Keratinocyte (primary cell): ENCODE results near the gene PPP1CB.

Source experiments
- EZH2 ChIP-seq: IDR thresholded peaks from one replicate; pipeline ENCODE4 v1.6.1; 2012; ENCODE audit warnings: inconsistent platforms, mild to moderate bottlenecking, low read length, moderate library complexity
- TF ChIP-seq, protein P1 (sequence below), 3 experiments: IDR thresholded peaks in 1 of 3; conservative IDR thresholded peaks in 1 of 3; optimal IDR thresholded peaks in 1 of 3; 2 replicates in 2 of 3; 3 replicates in 1 of 3; pipeline versions ENCODE3 to v1.5.1; 2011; ENCODE audit warnings: low read length in 3 of 3, mild to moderate bottlenecking in 3 of 3, moderate library complexity in 2 of 3, control low read depth in 1 of 3, inconsistent platforms in 1 of 3; ENCODE audit not compliant: insufficient read depth in 2 of 3; ENCODE audit errors: extremely low read depth in 1 of 3

DNA sequence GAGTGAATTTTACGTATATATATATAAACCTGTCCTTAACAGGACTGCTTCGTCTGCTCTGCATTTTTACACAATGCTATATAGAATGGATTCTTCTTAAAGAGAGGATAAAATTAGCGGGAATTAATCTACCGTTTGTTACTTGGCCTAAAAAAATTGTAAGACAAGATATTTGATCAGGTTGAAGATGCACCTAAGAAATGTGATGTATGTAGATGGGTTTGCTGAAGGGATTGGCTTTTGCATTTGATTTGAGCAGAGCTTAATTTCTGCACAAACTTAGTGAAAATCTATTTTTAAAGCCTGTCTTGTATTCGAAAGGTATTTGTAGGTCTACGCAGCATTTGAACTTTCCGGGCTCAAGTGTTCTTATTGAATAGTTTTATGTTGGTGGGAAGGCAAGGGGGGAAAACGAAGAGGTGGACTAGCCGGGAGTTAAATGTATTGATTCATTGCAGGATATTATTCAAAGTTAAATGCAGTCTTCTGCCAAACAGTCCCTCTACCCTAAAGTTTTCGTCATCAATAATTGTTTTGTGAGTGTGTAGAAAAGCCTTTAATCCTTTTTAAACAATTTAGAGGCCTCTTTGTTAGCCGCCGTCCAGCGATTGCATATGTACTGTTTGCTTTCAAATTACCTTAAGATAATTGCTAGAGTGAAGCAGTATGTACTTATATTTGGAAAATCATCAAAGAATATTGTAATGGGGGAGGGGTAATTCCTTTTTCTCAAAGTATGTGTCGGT, 1.2 kb downstream of the PPP1CB start:
- TF ChIP-seq, protein P1, sequence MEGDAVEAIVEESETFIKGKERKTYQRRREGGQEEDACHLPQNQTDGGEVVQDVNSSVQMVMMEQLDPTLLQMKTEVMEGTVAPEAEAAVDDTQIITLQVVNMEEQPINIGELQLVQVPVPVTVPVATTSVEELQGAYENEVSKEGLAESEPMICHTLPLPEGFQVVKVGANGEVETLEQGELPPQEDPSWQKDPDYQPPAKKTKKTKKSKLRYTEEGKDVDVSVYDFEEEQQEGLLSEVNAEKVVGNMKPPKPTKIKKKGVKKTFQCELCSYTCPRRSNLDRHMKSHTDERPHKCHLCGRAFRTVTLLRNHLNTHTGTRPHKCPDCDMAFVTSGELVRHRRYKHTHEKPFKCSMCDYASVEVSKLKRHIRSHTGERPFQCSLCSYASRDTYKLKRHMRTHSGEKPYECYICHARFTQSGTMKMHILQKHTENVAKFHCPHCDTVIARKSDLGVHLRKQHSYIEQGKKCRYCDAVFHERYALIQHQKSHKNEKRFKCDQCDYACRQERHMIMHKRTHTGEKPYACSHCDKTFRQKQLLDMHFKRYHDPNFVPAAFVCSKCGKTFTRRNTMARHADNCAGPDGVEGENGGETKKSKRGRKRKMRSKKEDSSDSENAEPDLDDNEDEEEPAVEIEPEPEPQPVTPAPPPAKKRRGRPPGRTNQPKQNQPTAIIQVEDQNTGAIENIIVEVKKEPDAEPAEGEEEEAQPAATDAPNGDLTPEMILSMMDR (optimal IDR thresholded peaks at IDR 0.05 in 1 of 3, IDR thresholded peaks at IDR 0.05 in 1 of 3, conservative IDR thresholded peaks at IDR 0.05 in 1 of 3; ENCODE audit: extremely low read depth in 1 of 3, insufficient read depth in 2 of 3, low read length in 3 of 3): no peak
- TF ChIP-seq EZH2: no peak
